Fibroblast of gingiva (primary cell): Measurements from ENCODE around the gene MICAL2.

ENCODE experiments used
- DNase-seq: peaks from one replicate; pipeline ENCODE4 v3.0.0-alpha.2; 2011; ENCODE audit warnings: low read depth

Gene MICAL2

GRCh38 chr11:12246989-12247388, 136.6 kb downstream of the MICAL2 start:
- DNase-seq, result no peak

- no peak for DNase-seq
These were observed 137.3 kb downstream of the MICAL2 start for GRCh38 chr11:12247543-12248254.

- peak; percentile 32 for DNase-seq
These were observed 137.9 kb downstream of the MICAL2 start for GRCh38 chr11:12248330-12248729.

GRCh38 chr11:12249590-12250260, 139.3 kb downstream of the MICAL2 start:
- no peak for DNase-seq

GRCh38 chr11:12251666-12252560, 141.5 kb downstream of the MICAL2 start:
- DNase-seq, result no peak

- no peak for DNase-seq
These were observed 143.5 kb downstream of the MICAL2 start for GRCh38 chr11:12253843-12254281.

GRCh38 chr11:12258451-12258850, 148.1 kb downstream of the MICAL2 start:
- DNase-seq, result no peak

- DNase-seq, result no peak
These were observed 149.6 kb downstream of the MICAL2 start for GRCh38 chr11:12259956-12260355.

- DNase-seq, result no peak
These were observed 150.5 kb downstream of the MICAL2 start for GRCh38 chr11:12260731-12261521.

- DNase-seq, result no peak
These were observed 151.2 kb downstream of the MICAL2 start for GRCh38 chr11:12261551-12261950.

- DNase-seq, result no peak
These were observed 152.8 kb downstream of the MICAL2 start for GRCh38 chr11:12263141-12263693.

GRCh38 chr11:12264361-12264760, 154.0 kb downstream of the MICAL2 start:
- DNase-seq, result no peak

- no peak for DNase-seq
These were observed 155.7 kb downstream of the MICAL2 start for GRCh38 chr11:12266132-12266531.

GRCh38 chr11:12266943-12267342, 156.6 kb downstream of the MICAL2 start:
- DNase-seq, result no peak

- DNase-seq, result no peak
These were observed 157.5 kb downstream of the MICAL2 start for GRCh38 chr11:12267921-12268320.

GRCh38 chr11:12269104-12269441, 158.7 kb downstream of the MICAL2 start:
- no peak for DNase-seq

- DNase-seq, result no peak
These were observed 159.2 kb downstream of the MICAL2 start for GRCh38 chr11:12269446-12270214.

- DNase-seq, result no peak
These were observed 159.9 kb downstream of the MICAL2 start for GRCh38 chr11:12270215-12270797.

GRCh38 chr11:12270817-12271216, 160.4 kb downstream of the MICAL2 start:
- DNase-seq, result no peak

- DNase-seq, result no peak
These were observed 160.9 kb downstream of the MICAL2 start for GRCh38 chr11:12271241-12271640.
